HepG2 (cell line): ENCODE data around the gene DHX29. TPM values are rescaled to one million over a fixed set of nuclear protein-coding genes. Genes with fewer than 3 reads are reported as not detected.
"Not testable (repeated sequence)": the region's sequence is repeated elsewhere in the genome, so short reads cannot be mapped to it uniquely, and the experiment has no call there.

Experiments used
- ATAC-seq: fragments of 200-7000 bp; cut with Tn5 transposase; 3 replicates; pipeline ENCODE4 v1.9.1; 2020; ENCODE audit warnings: mild to moderate bottlenecking, moderate library complexity
- BruUV-seq: library from RNA; stranded (reverse); fragments of 400-500 nt; replicated peaks from 2 replicates; lab custom pipeline; 2021; lab: Mats Ljungman, UMichigan
- CTCF ChIA-PET: fragments of 300-600 bp; formaldehyde crosslinking; extraction: SDS; loops from one replicate; lab custom pipeline; 2021; ENCODE audit warnings: low total read pairs, inconsistent platforms, low intra/inter-chr PET ratio; lab: Yijun Ruan, JAX
- POLR2A ChIA-PET: fragments of 350-600 bp; sonication (Branson Sonifier 250); formaldehyde crosslinking; loops from one replicate; lab custom pipeline; 2020; ENCODE audit warnings: antibody characterized with exemption, inconsistent platforms; lab: Yijun Ruan, JAX
- DNase-seq: peaks from one replicate; pipeline ENCODE4 v3.0.0-alpha.2; 2015; ENCODE audit warnings: low spot score
- FAIRE-seq: peaks from 3 replicates; lab custom pipeline; 2011; peaks lifted over from hg19 to GRCh38; lab: Jason Lieb, UNC
- H2AFZ ChIP-seq: one replicate; pipeline ENCODE4 v1.6.1; 2011; ENCODE audit warnings: low read length, inconsistent platforms
- H3K27ac ChIP-seq: fragments of 300-600 bp; 3 replicates; pipeline ENCODE4 v1.8.0; 2011; ENCODE audit warnings: mixed run types, mild to moderate bottlenecking, mixed read lengths, low read length, inconsistent platforms; ENCODE audit not compliant: insufficient read depth; ENCODE audit errors: extremely low read length
- H3K27me3 ChIP-seq, 2 experiments: fragments of 200-600 bp in 1 of 2; 2 replicates in 1 of 2; 3 replicates in 1 of 2; pipeline versions ENCODE4 v1.6.0 to v1.8.0; 2011; ENCODE audit warnings: low read length in 2 of 2, mild to moderate bottlenecking in 2 of 2, moderate library complexity in 2 of 2, inconsistent platforms in 1 of 2; ENCODE audit not compliant: insufficient read depth in 2 of 2, control insufficient read depth in 1 of 2
- H3K36me3 ChIP-seq, 2 experiments: fragments of 200-600 bp in 1 of 2; replicated peaks in 1 of 2; 2 replicates in 1 of 2; 3 replicates in 1 of 2; pipeline versions ENCODE4 v1.5.1 to v1.8.0; 2011; ENCODE audit warnings: low read length in 2 of 2, inconsistent platforms in 1 of 2; ENCODE audit not compliant: insufficient read depth in 2 of 2, control insufficient read depth in 1 of 2
- H3K4me1 ChIP-seq: 2 replicates; pipeline ENCODE4 v1.5.1; 2012; ENCODE audit warnings: low read length, inconsistent platforms; ENCODE audit not compliant: insufficient read depth
- H3K4me2 ChIP-seq: 2 replicates; pipeline ENCODE4 v1.6.0; 2011; ENCODE audit warnings: low read depth, low read length, inconsistent platforms
- H3K4me3 ChIP-seq, 3 experiments: fragments of 200-600 bp in 1 of 3; sonication (generic), shearing (Covaris generic) in 1 of 3; replicated peaks in 1 of 3; 2 replicates each; pipeline ENCODE4 v1.5.1; 2011 to 2016; ENCODE audit warnings: low read length in 3 of 3, inconsistent platforms in 2 of 3, low read depth in 2 of 3, mild to moderate bottlenecking in 2 of 3, control low read depth in 1 of 3, mixed read lengths in 1 of 3; ENCODE audit not compliant: insufficient read depth in 1 of 3
- H3K79me2 ChIP-seq: one replicate; pipeline ENCODE4 v1.6.1; 2011; ENCODE audit warnings: low read length, inconsistent platforms; ENCODE audit not compliant: insufficient read depth
- H3K9ac ChIP-seq: 2 replicates; pipeline ENCODE4 v1.6.0; 2011; ENCODE audit warnings: mild to moderate bottlenecking, low read depth, low read length, inconsistent platforms; ENCODE audit not compliant: insufficient read depth
- H3K9me3 ChIP-seq: 2 replicates; pipeline ENCODE4 v1.5.1; 2012; ENCODE audit warnings: mild to moderate bottlenecking, low read length
- H4K20me1 ChIP-seq: 2 replicates; pipeline ENCODE4 v1.6.0; 2011; ENCODE audit warnings: inconsistent platforms, mild to moderate bottlenecking, low read length, moderate library complexity; ENCODE audit not compliant: insufficient read depth
- ATRX ChIP-seq: sonication (generic); formaldehyde crosslinking; IDR thresholded peaks from 2 replicates; pipeline ENCODE4 v1.4.0; 2020; ENCODE audit warnings: missing genetic modification reagents, borderline replicate concordance
- FOXJ3 ChIP-seq: sonication (generic); formaldehyde crosslinking; IDR thresholded peaks from 2 replicates; pipeline ENCODE4 v1.4.0; 2020; ENCODE audit warnings: missing genetic modification reagents, mild to moderate bottlenecking, borderline replicate concordance
- GLI4 ChIP-seq: sonication (generic); formaldehyde crosslinking; IDR thresholded peaks from 2 replicates; pipeline ENCODE4 v1.5.1; 2020; ENCODE audit warnings: missing genetic modification reagents, mild to moderate bottlenecking, moderate library complexity, borderline replicate concordance
- KAT8 ChIP-seq: IDR thresholded peaks from 2 replicates; pipeline ENCODE4 v1.6.1; 2016; ENCODE audit warnings: missing genetic modification reagents, missing compliant biosample characterization
- PAWR ChIP-seq: sonication (generic); formaldehyde crosslinking; IDR thresholded peaks from 2 replicates; pipeline ENCODE4 v1.4.0; 2020; ENCODE audit warnings: missing genetic modification reagents, mild to moderate bottlenecking, borderline replicate concordance
- RBM22 ChIP-seq: fragments of 200-400 bp; formaldehyde crosslinking; optimal IDR thresholded peaks from 2 replicates; pipeline ENCODE3; 2017; ENCODE audit warnings: mild to moderate bottlenecking, low read length, moderate library complexity
- SAFB2 ChIP-seq: sonication (generic); formaldehyde crosslinking; IDR thresholded peaks from 2 replicates; pipeline ENCODE4 v1.5.1; 2020; ENCODE audit warnings: missing genetic modification reagents, low read depth, mild to moderate bottlenecking, borderline replicate concordance
- SPEN ChIP-seq: sonication (generic); formaldehyde crosslinking; IDR thresholded peaks from 2 replicates; pipeline ENCODE4 v1.5.1; 2020; ENCODE audit warnings: low read depth, mild to moderate bottlenecking, missing genetic modification reagents
- TBP ChIP-seq: sonication (generic); formaldehyde crosslinking; IDR thresholded peaks from 2 replicates; pipeline ENCODE4 v1.5.0; 2020; ENCODE audit warnings: missing genetic modification reagents
- ZNF274 ChIP-seq: sonication (generic); formaldehyde crosslinking; IDR thresholded peaks from 2 replicates; pipeline ENCODE4 v1.5.1; 2020; ENCODE audit warnings: mild to moderate bottlenecking, missing genetic modification reagents
- ZNF7 ChIP-seq: IDR thresholded peaks from 2 replicates; pipeline ENCODE4 v1.6.1; 2016; ENCODE audit warnings: missing biosample characterization, missing genetic modification reagents
- WGBS: methylation state at CpG from one replicate; pipeline ENCODE4 v1.1.6; 2017; ENCODE audit warnings: low lambda C conversion rate; 5-methylcytosine and 5-hydroxymethylcytosine counted together
- in situ Hi-C: cut with HindIII; loops from 2 replicates; pipeline ENCODE4 v1.10.0; 2017; ENCODE audit warnings: low pct_unique_long_range_greater_than_20kb; ENCODE audit not compliant: extremely low pct_ligation_motif_present
- intact Hi-C: fragments of 100-400 bp; cut with micrococcal nuclease; formaldehyde crosslinking; loops from one replicate; pipeline ENCODE4 v1.10.0; 2022; ENCODE audit not compliant: unreplicated experiment
- polyA plus RNA-seq, 8 experiments: library from polyadenylated mRNA; depleted of rRNA in 3 of 8; stranded (reverse) in 7 of 8; unstranded in 1 of 8; fragments of >200 nt; fragmentation: Illumina TruSeq in 4 of 8; extraction: Trizol in 4 of 8; gene quantifications; 2 replicates each; pipeline versions ENCODE4 v1.2.1 to v1.2.3, GENCODE V29; 2011 to 2016; ENCODE audit warnings: low read depth in 4 of 8, missing spikeins in 1 of 8, mixed read lengths in 1 of 8; ENCODE audit not compliant: insufficient read depth in 1 of 8
- total RNA-seq, 5 experiments: library from RNA; depleted of rRNA; stranded (reverse); fragments of >200 nt; fragmentation: Illumina TruSeq; extraction: Trizol; gene quantifications; 2 replicates each; pipeline ENCODE4 v1.2.3, GENCODE V29; 2016; ENCODE audit warnings: low read depth in 1 of 5
- TF ChIP-seq, protein P1 (sequence below): sonication (generic); formaldehyde crosslinking; IDR thresholded peaks from 2 replicates; pipeline ENCODE4 v1.8.0; 2022; ENCODE audit warnings: missing genetic modification reagents, low read depth, mild to moderate bottlenecking, borderline replicate concordance
- TF ChIP-seq, protein P2 (sequence below): sonication (generic); formaldehyde crosslinking; IDR thresholded peaks from 2 replicates; pipeline ENCODE4 v1.4.0; 2020; ENCODE audit warnings: missing genetic modification reagents

The DHX29 gene
- total and polyA plus RNA-seq, 2 of the 13 experiments (the other 11 are each of a cell fraction or from before 2014, with no cell fraction given), result 1.9 to 22.0 TPM

DNA sequence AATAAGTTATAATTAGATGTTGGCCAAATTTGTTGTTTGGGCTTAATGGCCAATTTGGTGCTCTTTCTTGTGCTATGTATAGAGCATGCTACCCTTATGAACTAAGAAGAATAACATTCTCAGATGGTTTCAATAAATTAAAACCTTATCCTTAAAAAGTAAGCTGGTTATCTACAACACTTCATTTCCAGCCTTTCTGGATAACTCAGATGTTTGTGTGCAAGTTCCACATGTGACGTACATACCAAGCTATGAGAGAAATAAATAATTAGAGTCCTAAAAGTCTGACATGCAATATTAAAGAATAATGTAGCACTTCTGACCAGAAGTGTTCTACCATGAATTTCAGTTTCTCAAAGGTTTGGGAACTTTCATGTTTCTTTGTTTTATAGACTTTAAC, 12.0 kb upstream of the DHX29 start:
- POLR2A ChIA-PET, result interaction anchor here (0.9 kb wide), 1 partner anchor 12 kb away, joined by 3 read pairs; the partner anchor contains the start of genes DHX29 and MTREX
- no peaks in the 10 kb centered on the region for H3K9me3 ChIP-seq
- BruUV-seq, result no TSS peak

DNA sequence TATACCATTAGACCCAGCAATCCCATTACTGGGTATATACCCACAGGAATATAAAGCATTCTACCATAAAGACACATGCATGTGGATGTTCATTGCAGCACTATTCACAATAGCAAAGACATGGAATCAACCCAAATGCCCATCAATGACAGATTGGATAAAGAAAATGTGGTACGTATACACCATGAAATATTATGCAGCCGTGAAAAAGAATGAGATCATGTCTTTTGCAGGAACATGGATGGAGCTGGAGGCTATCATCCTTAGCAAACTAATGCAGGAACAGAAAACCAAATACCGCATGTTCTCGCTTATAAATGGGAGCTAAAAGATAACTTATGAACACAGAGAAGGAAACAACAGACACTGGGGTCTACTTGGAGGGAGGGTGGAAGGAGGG, 10.7 kb upstream of the DHX29 start:
- POLR2A ChIA-PET, CTCF ChIA-PET, DNase-seq, H3K27me3 ChIP-seq, H3K4me3 ChIP-seq, intact Hi-C loops, H4K20me1 ChIP-seq, ATAC-seq, H3K27ac ChIP-seq, H2AFZ ChIP-seq, H3K9me3 ChIP-seq, FAIRE-seq, H3K9ac ChIP-seq, H3K4me2 ChIP-seq, BruUV-seq, in situ Hi-C loops: not testable (repeated sequence)
- WGBS, result 98% methylated on average over 4 of the region's 4 CpGs
- Histone ChIP-seq H3K79me2 (peaks cover 91% of the 10 kb centered on the region), H3K36me3 (peaks cover 1 to 11% of the 10 kb centered on the region in 2 experiments; a peak in 2 of 5 replicates), H3K4me1 (peaks cover 24% of the 10 kb centered on the region)

More for the DNA sequence above, 12.0 kb upstream of the DHX29 start:
- intact Hi-C loops (no loop called here), in situ Hi-C loops (no loop called here)
- Histone ChIP-seq H4K20me1 (no peaks in the 10 kb centered on the region; the same call in 1 of the 2 replicates), H3K9ac (no peak overlapping the region), H2AFZ (no peak overlapping the region), H3K27ac (no peak overlapping the region), H3K27me3 (no peaks in the 10 kb centered on the region), H3K79me2 (peaks cover 79% of the 10 kb centered on the region), H3K4me1 (peaks cover 27% of the 10 kb centered on the region), H3K36me3 (peaks cover 1 to 11% of the 10 kb centered on the region in 2 experiments; a peak in 2 of 5 replicates), H3K4me2 (no peak overlapping the region), H3K4me3 (no peak overlapping the region)
- ATAC-seq (no peak), DNase-seq (no peak), FAIRE-seq (no peak)
- 97% methylated on average over 1 of the region's 1 CpG for WGBS
- CTCF ChIA-PET, result no interaction called here
- no peak for TF ChIP-seq ZNF7 (CRISPR knock-in tag)
- TF ChIP-seq SPEN (CRISPR knock-in tag), result no peak
- no peak for TF ChIP-seq TBP (CRISPR knock-in tag)
- no peak for TF ChIP-seq GLI4 (CRISPR knock-in tag)
- TF ChIP-seq, protein P1, sequence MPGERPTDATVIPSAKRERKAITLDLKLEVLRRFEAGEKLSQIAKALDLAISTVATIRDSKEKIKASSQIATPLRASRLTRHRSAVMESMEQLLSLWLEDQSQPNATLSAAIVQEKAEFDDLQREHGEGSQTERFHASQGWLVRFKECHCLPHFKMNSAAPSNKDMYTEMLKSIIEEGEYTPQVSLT (CRISPR knock-in tag), result no peak
- TF ChIP-seq KAT8 (CRISPR knock-in tag), result no peak
- no peak for TF ChIP-seq SAFB2 (CRISPR knock-in tag)
- TF ChIP-seq ZNF274 (CRISPR knock-in tag), result no peak
- TF ChIP-seq PAWR (CRISPR knock-in tag), result no peak
- TF ChIP-seq ATRX, result no peak
- TF ChIP-seq RBM22, result no peak
- TF ChIP-seq FOXJ3 (CRISPR knock-in tag), result no peak
- TF ChIP-seq, protein P2, sequence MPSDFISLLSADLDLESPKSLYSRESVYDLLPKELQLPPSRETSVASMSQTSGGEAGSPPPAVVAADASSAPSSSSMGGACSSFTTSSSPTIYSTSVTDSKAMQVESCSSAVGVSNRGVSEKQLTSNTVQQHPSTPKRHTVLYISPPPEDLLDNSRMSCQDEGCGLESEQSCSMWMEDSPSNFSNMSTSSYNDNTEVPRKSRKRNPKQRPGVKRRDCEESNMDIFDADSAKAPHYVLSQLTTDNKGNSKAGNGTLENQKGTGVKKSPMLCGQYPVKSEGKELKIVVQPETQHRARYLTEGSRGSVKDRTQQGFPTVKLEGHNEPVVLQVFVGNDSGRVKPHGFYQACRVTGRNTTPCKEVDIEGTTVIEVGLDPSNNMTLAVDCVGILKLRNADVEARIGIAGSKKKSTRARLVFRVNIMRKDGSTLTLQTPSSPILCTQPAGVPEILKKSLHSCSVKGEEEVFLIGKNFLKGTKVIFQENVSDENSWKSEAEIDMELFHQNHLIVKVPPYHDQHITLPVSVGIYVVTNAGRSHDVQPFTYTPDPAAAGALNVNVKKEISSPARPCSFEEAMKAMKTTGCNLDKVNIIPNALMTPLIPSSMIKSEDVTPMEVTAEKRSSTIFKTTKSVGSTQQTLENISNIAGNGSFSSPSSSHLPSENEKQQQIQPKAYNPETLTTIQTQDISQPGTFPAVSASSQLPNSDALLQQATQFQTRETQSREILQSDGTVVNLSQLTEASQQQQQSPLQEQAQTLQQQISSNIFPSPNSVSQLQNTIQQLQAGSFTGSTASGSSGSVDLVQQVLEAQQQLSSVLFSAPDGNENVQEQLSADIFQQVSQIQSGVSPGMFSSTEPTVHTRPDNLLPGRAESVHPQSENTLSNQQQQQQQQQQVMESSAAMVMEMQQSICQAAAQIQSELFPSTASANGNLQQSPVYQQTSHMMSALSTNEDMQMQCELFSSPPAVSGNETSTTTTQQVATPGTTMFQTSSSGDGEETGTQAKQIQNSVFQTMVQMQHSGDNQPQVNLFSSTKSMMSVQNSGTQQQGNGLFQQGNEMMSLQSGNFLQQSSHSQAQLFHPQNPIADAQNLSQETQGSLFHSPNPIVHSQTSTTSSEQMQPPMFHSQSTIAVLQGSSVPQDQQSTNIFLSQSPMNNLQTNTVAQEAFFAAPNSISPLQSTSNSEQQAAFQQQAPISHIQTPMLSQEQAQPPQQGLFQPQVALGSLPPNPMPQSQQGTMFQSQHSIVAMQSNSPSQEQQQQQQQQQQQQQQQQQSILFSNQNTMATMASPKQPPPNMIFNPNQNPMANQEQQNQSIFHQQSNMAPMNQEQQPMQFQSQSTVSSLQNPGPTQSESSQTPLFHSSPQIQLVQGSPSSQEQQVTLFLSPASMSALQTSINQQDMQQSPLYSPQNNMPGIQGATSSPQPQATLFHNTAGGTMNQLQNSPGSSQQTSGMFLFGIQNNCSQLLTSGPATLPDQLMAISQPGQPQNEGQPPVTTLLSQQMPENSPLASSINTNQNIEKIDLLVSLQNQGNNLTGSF (CRISPR knock-in tag), result no peak
